HCT116 (cell line): ENCODE data around the gene HDAC5. TPM values are rescaled to one million over a fixed set of nuclear protein-coding genes. Genes with fewer than 3 reads are reported as not detected.

ENCODE experiments used
- ATAC-seq: fragments of 200-7000 bp; cut with Tn5 transposase; 2 replicates; pipeline ENCODE4 v1.9.1; 2020; ENCODE audit warnings: mild to moderate bottlenecking, moderate library complexity
- BruUV-seq: library from RNA; stranded (reverse); fragments of 400-500 nt; replicated peaks from 2 replicates; lab custom pipeline; 2021; lab: Mats Ljungman, UMichigan
- CTCF ChIA-PET: fragments of 300-600 bp; sonication (Branson Sonifier 250); formaldehyde crosslinking; loops from one replicate; lab custom pipeline; 2021; ENCODE audit warnings: antibody characterized with exemption; lab: Charles Lee
- POLR2A ChIA-PET: fragments of 300-600, 350-600 bp; sonication (Branson Sonifier 250); formaldehyde crosslinking; loops from one replicate; lab custom pipeline; 2021; ENCODE audit warnings: antibody characterized with exemption; lab: Charles Lee
- RAD21 ChIA-PET, 2 experiments: fragments of 300-600 bp; sonication (Branson Sonifier 250); formaldehyde crosslinking; loops; one replicate each; lab custom pipeline; 2023; ENCODE audit warnings: low total read pairs in 2 of 2; ENCODE audit not compliant: uncharacterized antibody in 2 of 2, unreplicated experiment in 2 of 2, low non-redundant PET in 1 of 2; lab: Charles Lee
- DNase-seq: peaks from one replicate; pipeline ENCODE4 v3.0.0-alpha.2; 2010; ENCODE audit warnings: low read depth, low spot score
- H2AFZ ChIP-seq: fragments of 200-600 bp; shearing (Covaris generic), sonication (generic); 2 replicates; pipeline ENCODE4 v1.6.1; 2017; ENCODE audit warnings: low read depth, mixed run types, mixed read lengths, antibody characterized with exemption, low read length; ENCODE audit not compliant: poor library complexity, severe bottlenecking
- H3K27ac ChIP-seq: 2 replicates; pipeline ENCODE4 v1.5.1; 2012; ENCODE audit warnings: low read depth, low read length
- H3K27me3 ChIP-seq: fragments of 200-600 bp; sonication (generic); 2 replicates; pipeline ENCODE4 v1.6.1; 2016; ENCODE audit warnings: mixed run types, low read length, mixed read lengths; ENCODE audit not compliant: insufficient read depth
- H3K36me3 ChIP-seq, 2 experiments: fragments of 200-500 bp in 1 of 2; fragments of 200-600 bp in 1 of 2; sonication (Bioruptor generic) in 1 of 2; sonication (generic) in 1 of 2; 2 replicates each; pipeline versions ENCODE4 v1.5.1 to v1.6.1; 2014 to 2016; ENCODE audit warnings: low read length in 2 of 2, inconsistent platforms in 1 of 2, mixed read lengths in 1 of 2, mixed run types in 1 of 2; ENCODE audit not compliant: insufficient read depth in 2 of 2, control insufficient read depth in 1 of 2
- H3K4me1 ChIP-seq, 2 experiments: fragments of 200-600 bp in 1 of 2; sonication (generic) in 1 of 2; 2 replicates each; pipeline versions ENCODE4 v1.5.1 to v1.6.1; 2012 to 2017; ENCODE audit warnings: low read length in 2 of 2, inconsistent platforms in 1 of 2, mild to moderate bottlenecking in 1 of 2, mixed read lengths in 1 of 2, mixed run types in 1 of 2, moderate library complexity in 1 of 2; ENCODE audit not compliant: insufficient read depth in 2 of 2, control insufficient read depth in 1 of 2
- H3K4me2 ChIP-seq: fragments of 200-600 bp; sonication (generic); 2 replicates; pipeline ENCODE4 v1.6.1; 2017; ENCODE audit warnings: mixed run types, low read length, mixed read lengths
- H3K4me3 ChIP-seq, 2 experiments: fragments of 200-600 bp in 1 of 2; sonication (generic) in 1 of 2; replicated peaks in 1 of 2; 2 replicates each; pipeline ENCODE4 v1.5.1; 2011 to 2016; ENCODE audit warnings: low read length in 2 of 2, control low read depth in 1 of 2, low read depth in 1 of 2, mild to moderate bottlenecking in 1 of 2, mixed read lengths in 1 of 2, mixed run types in 1 of 2
- H3K79me2 ChIP-seq: fragments of 200-600 bp; sonication (generic); 2 replicates; pipeline ENCODE4 v1.6.1; 2017; ENCODE audit warnings: mild to moderate bottlenecking, mixed run types, low read length, moderate library complexity, mixed read lengths; ENCODE audit not compliant: insufficient read depth
- H3K9ac ChIP-seq: fragments of 200-600 bp; sonication (generic); 2 replicates; pipeline ENCODE4 v1.6.1; 2016; ENCODE audit warnings: low read length, mixed read lengths
- H3K9me2 ChIP-seq: fragments of 200-600 bp; sonication (generic), shearing (Covaris generic); 2 replicates; pipeline ENCODE4 v1.6.1; 2017; ENCODE audit warnings: mixed run types, mild to moderate bottlenecking, moderate library complexity; ENCODE audit not compliant: insufficient read depth
- H3K9me3 ChIP-seq, 2 experiments: fragments of 200-500 bp in 1 of 2; fragments of 200-600 bp in 1 of 2; sonication (Bioruptor generic) in 1 of 2; sonication (generic) in 1 of 2; 2 replicates each; pipeline ENCODE4 v1.6.1; 2014 to 2017; ENCODE audit warnings: low read length in 2 of 2, mixed read lengths in 2 of 2, inconsistent platforms in 1 of 2, low read depth in 1 of 2, mild to moderate bottlenecking in 1 of 2, mixed run types in 1 of 2, moderate library complexity in 1 of 2; ENCODE audit not compliant: control insufficient read depth in 1 of 2, insufficient read depth in 1 of 2
- H4K20me1 ChIP-seq: fragments of 200-600 bp; sonication (generic), shearing (Covaris generic); 2 replicates; pipeline ENCODE4 v1.6.1; 2017; ENCODE audit warnings: mixed run types, mild to moderate bottlenecking, moderate library complexity; ENCODE audit not compliant: insufficient read depth
- CBX3 ChIP-seq: IDR thresholded peaks from 2 replicates; pipeline ENCODE4 v1.6.1; 2012; ENCODE audit warnings: low read depth
- CEBPB ChIP-seq: IDR thresholded peaks from 2 replicates; pipeline ENCODE4 v1.6.1; 2012; ENCODE audit warnings: low read depth
- EGR1 ChIP-seq: IDR thresholded peaks from 2 replicates; pipeline ENCODE4 v1.6.1; 2012; ENCODE audit warnings: low read depth
- ELF1 ChIP-seq: IDR thresholded peaks from 2 replicates; pipeline ENCODE4 v1.6.1; 2012; ENCODE audit warnings: low read depth, borderline replicate concordance
- EZH2 ChIP-seq: fragments of 200-600 bp; sonication (generic); IDR thresholded peaks from 2 replicates; pipeline ENCODE4 v1.6.1; 2017; ENCODE audit warnings: antibody characterized with exemption, mixed run types
- EZH2phosphoT487 ChIP-seq: fragments of 200-600 bp; IDR thresholded peaks from 2 replicates; pipeline ENCODE4 v1.6.1; 2018; ENCODE audit warnings: antibody characterized with exemption, borderline replicate concordance
- FOSL1 ChIP-seq: IDR thresholded peaks from 2 replicates; pipeline ENCODE4 v1.6.1; 2012; ENCODE audit warnings: low read depth
- JUND ChIP-seq: IDR thresholded peaks from 2 replicates; pipeline ENCODE4 v1.6.1; 2012
- POLR2A ChIP-seq: IDR thresholded peaks from 2 replicates; pipeline ENCODE4 v1.7.0; 2011; ENCODE audit warnings: borderline replicate concordance; ENCODE audit not compliant: insufficient read depth, insufficient read length; ENCODE audit errors: extremely low read depth
- POLR2AphosphoS5 ChIP-seq: IDR thresholded peaks from 2 replicates; pipeline ENCODE4 v1.6.1; 2011; ENCODE audit warnings: mild to moderate bottlenecking, low read depth, low read length, moderate library complexity
- RAD21 ChIP-seq: IDR thresholded peaks from 2 replicates; pipeline ENCODE4 v1.6.1; 2012; ENCODE audit warnings: low read depth, mild to moderate bottlenecking
- SIN3A ChIP-seq: IDR thresholded peaks from 2 replicates; pipeline ENCODE4 v1.6.1; 2012; ENCODE audit warnings: low read depth
- SP1 ChIP-seq: IDR thresholded peaks from 2 replicates; pipeline ENCODE4 v1.6.1; 2012; ENCODE audit warnings: low read depth
- SRF ChIP-seq: IDR thresholded peaks from 2 replicates; pipeline ENCODE4 v1.6.1; 2012; ENCODE audit warnings: low read depth
- TCF7L2 ChIP-seq: IDR thresholded peaks from 2 replicates; pipeline ENCODE4 v1.7.0; 2011; ENCODE audit warnings: borderline replicate concordance, inconsistent platforms; ENCODE audit not compliant: insufficient read depth, insufficient read length; ENCODE audit errors: extremely low read depth
- YY1 ChIP-seq: IDR thresholded peaks from 2 replicates; pipeline ENCODE4 v1.6.1; 2011; ENCODE audit warnings: low read length, low read depth, moderate library complexity, mild to moderate bottlenecking; ENCODE audit not compliant: insufficient replicate concordance; ENCODE audit errors: extremely low read depth
- ZFX ChIP-seq: fragments of 450-650 bp; IDR thresholded peaks from 2 replicates; pipeline ENCODE4 v1.6.1; 2017
- ZNF274 ChIP-seq: fragments of 200-500 bp; sonication (Bioruptor generic); IDR thresholded peaks from 2 replicates; pipeline ENCODE4 v1.6.1; 2014; ENCODE audit warnings: mild to moderate bottlenecking, low read depth, low read length, inconsistent platforms
- intact Hi-C: fragments of 100-400 bp; cut with micrococcal nuclease; formaldehyde crosslinking; loops from 2 replicates; pipeline ENCODE4 v1.10.0; 2022
- total RNA-seq: library from RNA; stranded (reverse); gene quantifications from one replicate; pipeline ENCODE4 v1.2.1, GENCODE V29; 2021; ENCODE audit not compliant: unreplicated experiment
- TF ChIP-seq, protein P1 (sequence below): IDR thresholded peaks from 2 replicates; pipeline ENCODE4 v1.6.1; 2012
- TF ChIP-seq, protein P2 (sequence below), 3 experiments: fragments of 200-600 bp in 1 of 3; sonication (generic) in 1 of 3; IDR thresholded peaks in 2 of 3; conservative IDR thresholded peaks in 1 of 3; 2 replicates each; pipeline ENCODE4 v1.5.1; 2012 to 2017; ENCODE audit warnings: low read depth in 2 of 3, low read length in 2 of 3, antibody characterized with exemption in 1 of 3, borderline replicate concordance in 1 of 3, control low read depth in 1 of 3, mild to moderate bottlenecking in 1 of 3, mixed read lengths in 1 of 3, mixed run types in 1 of 3, moderate library complexity in 1 of 3; ENCODE audit not compliant: insufficient read depth in 1 of 3

The HDAC5 gene
- total RNA-seq, 1 experiment from 2014 or later, result 32.9 TPM

DNA sequence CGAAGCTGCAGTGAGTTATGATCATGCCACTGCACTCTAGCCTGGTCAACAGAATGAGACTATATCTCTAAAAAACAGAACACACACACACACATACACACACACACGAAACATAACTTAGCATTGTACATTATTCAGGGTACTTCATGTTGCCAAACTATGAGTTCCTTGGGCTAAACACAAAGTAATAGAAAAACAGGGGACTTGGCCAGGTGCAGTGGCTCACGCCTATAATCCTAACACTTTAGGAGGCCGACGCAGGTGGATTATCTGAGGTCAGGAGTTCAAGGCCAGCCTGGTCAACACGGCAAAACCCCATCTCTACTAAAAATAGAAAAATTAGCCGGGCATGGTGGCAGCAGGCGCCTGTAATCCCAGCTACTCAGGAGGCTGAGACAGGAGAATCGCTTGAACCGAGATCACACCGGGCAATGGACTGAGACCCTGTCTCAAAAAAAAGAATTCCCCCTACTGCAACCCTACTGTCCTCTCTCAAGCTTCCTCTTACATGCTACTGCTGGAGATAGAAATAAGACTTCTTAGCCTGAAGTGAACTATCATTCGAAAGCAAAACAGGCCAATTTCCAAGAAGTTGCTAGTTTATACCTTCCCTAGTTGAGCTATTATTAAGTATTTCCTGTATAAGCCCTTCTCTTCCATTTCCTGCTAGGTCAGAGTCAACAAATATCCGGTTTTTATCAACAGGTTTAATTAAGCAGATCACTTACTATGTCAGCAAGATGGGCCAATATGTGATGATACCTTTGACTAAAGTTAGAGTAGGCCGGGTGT lies 64.1 kb downstream of the HDAC5 start:
- no peaks in the 10 kb centered on the region for H3K27me3 ChIP-seq
- no peaks in the 10 kb centered on the region for H3K4me1 ChIP-seq
- no peak overlapping the region for H3K27ac ChIP-seq
- intact Hi-C loops, result no loop called here
- CTCF ChIA-PET, result no interaction called here
- H3K9ac ChIP-seq, result no peak overlapping the region
- no peak overlapping the region for H2AFZ ChIP-seq
- no peaks in the 10 kb centered on the region for H3K9me3 ChIP-seq
- H4K20me1 ChIP-seq, result peaks cover 7% of the 10 kb centered on the region; the same call in 1 of the 2 replicates
- H3K79me2 ChIP-seq, result peaks cover 97% of the 10 kb centered on the region
- RAD21 ChIA-PET, result no interaction called here
- ATAC-seq (no peak), DNase-seq (no peak)
- POLR2A ChIA-PET, result interaction anchor here (0.9 kb wide), 1 partner anchor 12 kb away, joined by 3 read pairs; no protein-coding TSS in a partner anchor
- TF ChIP-seq SP1 (no peak), CBX3 (no peak), EZH2 (no peak), POLR2AphosphoS5 (no peak), ZFX (no peak), EZH2phosphoT487 (no peak), CEBPB (no peak), TCF7L2 (no peak), EGR1 (no peak), ZNF274 (no peak), YY1 (no peak), SIN3A (no peak), JUND (no peak), POLR2A (no peak), ELF1 (no peak), SRF (no peak), RAD21 (no peak), FOSL1 (no peak)
- TF ChIP-seq, protein P1, sequence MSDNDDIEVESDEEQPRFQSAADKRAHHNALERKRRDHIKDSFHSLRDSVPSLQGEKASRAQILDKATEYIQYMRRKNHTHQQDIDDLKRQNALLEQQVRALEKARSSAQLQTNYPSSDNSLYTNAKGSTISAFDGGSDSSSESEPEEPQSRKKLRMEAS, result no peak
- TF ChIP-seq, protein P2, sequence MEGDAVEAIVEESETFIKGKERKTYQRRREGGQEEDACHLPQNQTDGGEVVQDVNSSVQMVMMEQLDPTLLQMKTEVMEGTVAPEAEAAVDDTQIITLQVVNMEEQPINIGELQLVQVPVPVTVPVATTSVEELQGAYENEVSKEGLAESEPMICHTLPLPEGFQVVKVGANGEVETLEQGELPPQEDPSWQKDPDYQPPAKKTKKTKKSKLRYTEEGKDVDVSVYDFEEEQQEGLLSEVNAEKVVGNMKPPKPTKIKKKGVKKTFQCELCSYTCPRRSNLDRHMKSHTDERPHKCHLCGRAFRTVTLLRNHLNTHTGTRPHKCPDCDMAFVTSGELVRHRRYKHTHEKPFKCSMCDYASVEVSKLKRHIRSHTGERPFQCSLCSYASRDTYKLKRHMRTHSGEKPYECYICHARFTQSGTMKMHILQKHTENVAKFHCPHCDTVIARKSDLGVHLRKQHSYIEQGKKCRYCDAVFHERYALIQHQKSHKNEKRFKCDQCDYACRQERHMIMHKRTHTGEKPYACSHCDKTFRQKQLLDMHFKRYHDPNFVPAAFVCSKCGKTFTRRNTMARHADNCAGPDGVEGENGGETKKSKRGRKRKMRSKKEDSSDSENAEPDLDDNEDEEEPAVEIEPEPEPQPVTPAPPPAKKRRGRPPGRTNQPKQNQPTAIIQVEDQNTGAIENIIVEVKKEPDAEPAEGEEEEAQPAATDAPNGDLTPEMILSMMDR (IDR thresholded peaks at IDR 0.05 in 2 of 3, conservative IDR thresholded peaks at IDR 0.05 in 1 of 3; ENCODE audit: borderline replicate concordance in 1 of 3, insufficient read depth in 1 of 3, low read depth in 2 of 3, low read length in 2 of 3), result no peak
- H3K4me3 ChIP-seq, result no peak overlapping the region
- BruUV-seq, result no TSS peak
- peaks cover 44 to 54% of the 10 kb centered on the region in 2 experiments for H3K36me3 ChIP-seq
- H3K4me2 ChIP-seq, result no peak overlapping the region
- no peaks in the 10 kb centered on the region for H3K9me2 ChIP-seq
